WTC11 (cell line): Measurements from ENCODE around the gene CELF2. TPM values are rescaled to one million over a fixed set of nuclear protein-coding genes. Genes with fewer than 3 reads are reported as not detected.

Source experiments
- ATAC-seq: fragments of 200-7000 bp; cut with Tn5 transposase; 2 replicates; pipeline ENCODE4 v1.10.0; 2021; ENCODE audit warnings: mild to moderate bottlenecking, moderate library complexity
- CTCF ChIA-PET: fragments of 300-600 bp; sonication (Branson Sonifier 250); formaldehyde crosslinking; loops from one replicate; lab custom pipeline; 2021; ENCODE audit warnings: antibody characterized with exemption; lab: Charles Lee
- POLR2A ChIA-PET: fragments of 350-600 bp; sonication (Branson Sonifier 250); formaldehyde crosslinking; loops from one replicate; lab custom pipeline; 2021; ENCODE audit warnings: antibody characterized with exemption; lab: Charles Lee
- DNase-seq: peaks from one replicate; pipeline ENCODE4 v3.0.0; 2021; ENCODE audit warnings: low spot score
- H3K27ac Mint-ChIP-seq: 2 replicates; pipeline ENCODE4 v1.8.0; 2021; ENCODE audit warnings: mixed read lengths
- H3K27me3 Mint-ChIP-seq: 2 replicates; pipeline ENCODE4 v1.8.0; 2021; ENCODE audit warnings: low read depth, mild to moderate bottlenecking, moderate library complexity, mixed read lengths
- H3K36me3 Mint-ChIP-seq: 2 replicates; pipeline ENCODE4 v1.8.0; 2021; ENCODE audit warnings: mixed read lengths
- H3K4me1 Mint-ChIP-seq: 2 replicates; pipeline ENCODE4 v1.8.0; 2022; ENCODE audit warnings: mixed read lengths
- H3K4me3 Mint-ChIP-seq: 2 replicates; pipeline ENCODE4 v1.8.0; 2021; ENCODE audit warnings: mild to moderate bottlenecking, moderate library complexity, mixed read lengths
- H3K9me3 Mint-ChIP-seq: 2 replicates; pipeline ENCODE4 v1.8.0; 2021; ENCODE audit warnings: mixed read lengths
- FOXJ3 ChIP-seq: sonication (generic); formaldehyde crosslinking; IDR thresholded peaks from 2 replicates; pipeline ENCODE4 v1.9.0; 2021; ENCODE audit warnings: missing genetic modification reagents, mild to moderate bottlenecking, borderline replicate concordance
- IRF2 ChIP-seq: sonication (generic); formaldehyde crosslinking; IDR thresholded peaks from 2 replicates; pipeline ENCODE4 v1.8.0; 2022; ENCODE audit warnings: low read depth, missing genetic modification reagents, borderline replicate concordance
- JUN ChIP-seq: sonication (generic); formaldehyde crosslinking; IDR thresholded peaks from 2 replicates; pipeline ENCODE4 v1.8.0; 2023; ENCODE audit warnings: mild to moderate bottlenecking, missing genetic modification reagents
- NFATC4 ChIP-seq: fragments of 250-450 bp; sonication (Bioruptor Pico); IDR thresholded peaks from 2 replicates; pipeline ENCODE4 v1.9.0; 2021; ENCODE audit warnings: mild to moderate bottlenecking
- NR2C2 ChIP-seq: sonication (generic); formaldehyde crosslinking; IDR thresholded peaks from 2 replicates; pipeline ENCODE4 v1.8.0; 2022; ENCODE audit warnings: mild to moderate bottlenecking, missing genetic modification reagents
- SP1 ChIP-seq: sonication (generic); formaldehyde crosslinking; conservative IDR thresholded peaks from 2 replicates; pipeline ENCODE4 v1.8.1; 2022; ENCODE audit warnings: missing genetic modification reagents
- TCF7 ChIP-seq: sonication (generic); formaldehyde crosslinking; IDR thresholded peaks from 2 replicates; pipeline ENCODE4 v1.8.0; 2022; ENCODE audit warnings: mild to moderate bottlenecking, low read depth, missing genetic modification reagents, moderate library complexity
- TEAD1 ChIP-seq: sonication (generic); formaldehyde crosslinking; IDR thresholded peaks from 2 replicates; pipeline ENCODE4 v1.8.0; 2022; ENCODE audit warnings: mild to moderate bottlenecking, missing genetic modification reagents
- TP53 ChIP-seq: sonication (generic); formaldehyde crosslinking; IDR thresholded peaks from 2 replicates; pipeline ENCODE4 v1.8.1; 2023; ENCODE audit warnings: mild to moderate bottlenecking, missing genetic modification reagents
- ZBTB21 ChIP-seq: sonication (generic); formaldehyde crosslinking; IDR thresholded peaks from 2 replicates; pipeline ENCODE4 v1.8.1; 2023; ENCODE audit warnings: mild to moderate bottlenecking, missing genetic modification reagents, borderline replicate concordance
- ZNF219 ChIP-seq: sonication (generic); formaldehyde crosslinking; IDR thresholded peaks from 2 replicates; pipeline ENCODE4 v1.8.0; 2023; ENCODE audit warnings: missing genetic modification reagents, mild to moderate bottlenecking, borderline replicate concordance
- total RNA-seq: library from RNA; stranded (reverse); gene quantifications from 3 replicates; pipeline ENCODE4 v1.2.3, GENCODE V29; 2021
- TF ChIP-seq, protein P1 (sequence below): sonication (generic); formaldehyde crosslinking; IDR thresholded peaks from 2 replicates; pipeline ENCODE4 v1.8.0; 2022; ENCODE audit warnings: missing genetic modification reagents
- TF ChIP-seq, protein P2 (sequence below): fragments of 250-450 bp; sonication (Bioruptor Pico); conservative IDR thresholded peaks from 2 replicates; pipeline ENCODE4 v1.9.0; 2021; ENCODE audit warnings: mild to moderate bottlenecking
- TF ChIP-seq, protein P3 (sequence below): sonication (generic); formaldehyde crosslinking; IDR thresholded peaks from 2 replicates; pipeline ENCODE4 v1.8.1; 2023; ENCODE audit warnings: mild to moderate bottlenecking, missing genetic modification reagents
- TF ChIP-seq, protein P4 (sequence below): sonication (generic); formaldehyde crosslinking; IDR thresholded peaks from 2 replicates; pipeline ENCODE4 v1.8.1; 2022; ENCODE audit warnings: low read depth, missing genetic modification reagents, borderline replicate concordance
- TF ChIP-seq, protein P5 (sequence below): fragments of 250-450 bp; sonication (Bioruptor Pico); IDR thresholded peaks from 2 replicates; pipeline ENCODE4 v1.9.0; 2021; ENCODE audit warnings: mild to moderate bottlenecking, borderline replicate concordance
- TF ChIP-seq, protein P6 (sequence below): sonication (generic); formaldehyde crosslinking; IDR thresholded peaks from 2 replicates; pipeline ENCODE4 v1.8.1; 2022; ENCODE audit warnings: mild to moderate bottlenecking, missing genetic modification reagents, moderate library complexity, borderline replicate concordance
- TF ChIP-seq, protein P7 (sequence below): sonication (generic); formaldehyde crosslinking; IDR thresholded peaks from 2 replicates; pipeline ENCODE4 v1.8.1; 2022; ENCODE audit warnings: missing genetic modification reagents, borderline replicate concordance

CELF2 gene
- total RNA-seq, 1 experiment from 2014 or later, result 24.6 TPM

DNA sequence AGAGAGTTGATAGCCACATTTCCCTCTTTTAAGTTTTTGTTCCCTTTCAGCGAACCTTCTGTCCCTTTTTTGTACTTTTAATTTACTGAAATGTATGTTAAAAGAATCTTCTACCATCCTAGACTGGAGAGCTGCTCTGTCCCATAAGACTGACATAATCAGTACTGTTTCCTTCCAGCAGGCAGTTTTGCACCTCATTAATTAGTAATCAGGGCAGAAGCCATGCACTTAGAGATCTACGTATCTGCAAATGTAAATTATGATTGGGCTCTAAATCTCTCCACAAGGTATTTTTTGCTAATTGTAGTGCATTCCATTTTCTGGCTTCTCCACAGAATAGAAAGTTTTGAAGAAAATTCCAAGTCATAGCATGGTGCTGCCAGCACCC is 232.1 kb downstream of the CELF2 start (continued):
- TF ChIP-seq, protein P1, sequence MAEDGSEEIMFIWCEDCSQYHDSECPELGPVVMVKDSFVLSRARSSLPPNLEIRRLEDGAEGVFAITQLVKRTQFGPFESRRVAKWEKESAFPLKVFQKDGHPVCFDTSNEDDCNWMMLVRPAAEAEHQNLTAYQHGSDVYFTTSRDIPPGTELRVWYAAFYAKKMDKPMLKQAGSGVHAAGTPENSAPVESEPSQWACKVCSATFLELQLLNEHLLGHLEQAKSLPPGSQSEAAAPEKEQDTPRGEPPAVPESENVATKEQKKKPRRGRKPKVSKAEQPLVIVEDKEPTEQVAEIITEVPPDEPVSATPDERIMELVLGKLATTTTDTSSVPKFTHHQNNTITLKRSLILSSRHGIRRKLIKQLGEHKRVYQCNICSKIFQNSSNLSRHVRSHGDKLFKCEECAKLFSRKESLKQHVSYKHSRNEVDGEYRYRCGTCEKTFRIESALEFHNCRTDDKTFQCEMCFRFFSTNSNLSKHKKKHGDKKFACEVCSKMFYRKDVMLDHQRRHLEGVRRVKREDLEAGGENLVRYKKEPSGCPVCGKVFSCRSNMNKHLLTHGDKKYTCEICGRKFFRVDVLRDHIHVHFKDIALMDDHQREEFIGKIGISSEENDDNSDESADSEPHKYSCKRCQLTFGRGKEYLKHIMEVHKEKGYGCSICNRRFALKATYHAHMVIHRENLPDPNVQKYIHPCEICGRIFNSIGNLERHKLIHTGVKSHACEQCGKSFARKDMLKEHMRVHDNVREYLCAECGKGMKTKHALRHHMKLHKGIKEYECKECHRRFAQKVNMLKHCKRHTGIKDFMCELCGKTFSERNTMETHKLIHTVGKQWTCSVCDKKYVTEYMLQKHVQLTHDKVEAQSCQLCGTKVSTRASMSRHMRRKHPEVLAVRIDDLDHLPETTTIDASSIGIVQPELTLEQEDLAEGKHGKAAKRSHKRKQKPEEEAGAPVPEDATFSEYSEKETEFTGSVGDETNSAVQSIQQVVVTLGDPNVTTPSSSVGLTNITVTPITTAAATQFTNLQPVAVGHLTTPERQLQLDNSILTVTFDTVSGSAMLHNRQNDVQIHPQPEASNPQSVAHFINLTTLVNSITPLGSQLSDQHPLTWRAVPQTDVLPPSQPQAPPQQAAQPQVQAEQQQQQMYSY (CRISPR knock-in tag), result no peak
- TF ChIP-seq, protein P2, sequence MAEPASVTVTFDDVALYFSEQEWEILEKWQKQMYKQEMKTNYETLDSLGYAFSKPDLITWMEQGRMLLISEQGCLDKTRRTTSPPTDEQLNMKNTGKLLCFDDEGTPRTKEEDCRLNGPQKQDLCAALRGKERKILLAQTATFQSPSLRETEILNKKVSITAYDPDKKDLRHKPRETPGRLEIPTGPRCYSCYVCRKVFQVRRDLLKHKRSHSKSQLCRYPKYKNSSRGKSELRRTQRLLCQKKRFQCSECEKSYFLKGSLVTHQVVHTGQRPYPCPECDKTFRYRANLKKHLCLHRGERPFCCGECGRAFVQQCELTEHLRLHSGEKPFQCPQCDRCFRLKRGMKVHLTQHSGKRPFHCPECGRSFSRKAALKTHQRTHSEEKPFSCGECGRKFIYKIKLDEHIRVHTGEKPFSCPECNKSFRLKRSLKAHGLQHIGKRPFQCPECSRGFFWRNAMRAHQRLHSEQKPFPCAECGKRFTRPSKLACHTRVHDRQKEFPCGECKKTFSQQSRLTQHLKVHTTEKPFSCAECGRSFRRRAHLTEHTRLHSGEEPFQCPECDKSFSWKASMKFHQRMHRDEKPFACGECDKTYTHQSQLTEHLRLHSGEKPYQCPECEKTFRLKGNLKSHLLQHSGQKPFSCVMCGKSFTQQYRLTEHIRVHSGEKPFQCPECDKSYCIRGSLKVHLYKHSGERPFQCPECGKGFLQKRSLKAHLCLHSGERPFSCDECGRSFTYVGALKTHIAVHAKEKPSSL, result no peak
- TF ChIP-seq, protein P3, sequence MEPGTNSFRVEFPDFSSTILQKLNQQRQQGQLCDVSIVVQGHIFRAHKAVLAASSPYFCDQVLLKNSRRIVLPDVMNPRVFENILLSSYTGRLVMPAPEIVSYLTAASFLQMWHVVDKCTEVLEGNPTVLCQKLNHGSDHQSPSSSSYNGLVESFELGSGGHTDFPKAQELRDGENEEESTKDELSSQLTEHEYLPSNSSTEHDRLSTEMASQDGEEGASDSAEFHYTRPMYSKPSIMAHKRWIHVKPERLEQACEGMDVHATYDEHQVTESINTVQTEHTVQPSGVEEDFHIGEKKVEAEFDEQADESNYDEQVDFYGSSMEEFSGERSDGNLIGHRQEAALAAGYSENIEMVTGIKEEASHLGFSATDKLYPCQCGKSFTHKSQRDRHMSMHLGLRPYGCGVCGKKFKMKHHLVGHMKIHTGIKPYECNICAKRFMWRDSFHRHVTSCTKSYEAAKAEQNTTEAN (CRISPR knock-in tag), result no peak
- TF ChIP-seq TEAD1 (CRISPR knock-in tag) (no peak), NR2C2 (CRISPR knock-in tag) (no peak), ZBTB21 (no peak), NFATC4 (no peak)

DNA sequence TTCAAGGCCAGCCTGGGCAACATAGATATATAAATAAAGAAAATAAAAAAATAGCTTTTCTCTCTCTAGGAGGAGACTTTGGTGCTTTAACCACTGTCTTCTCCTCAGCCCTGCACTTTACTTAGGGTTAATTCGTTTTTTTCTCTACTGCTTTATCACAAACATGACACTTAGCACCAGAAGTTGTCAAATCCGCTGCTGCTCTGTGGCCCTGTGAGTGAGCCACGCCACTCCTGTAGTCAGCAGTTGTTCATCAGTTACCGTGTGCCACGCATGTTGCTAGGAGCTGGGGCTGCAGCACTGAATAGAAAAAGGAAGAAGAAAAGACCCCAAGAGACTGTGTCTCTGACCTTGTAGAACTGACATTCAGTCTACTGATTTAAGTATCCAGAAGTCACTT is 232.6 kb downstream of the CELF2 start:
- CTCF ChIA-PET, result no interaction called here
- peaks cover 12% of the 10 kb centered on the region for H3K4me1 Mint-ChIP-seq
- no peaks in the 10 kb centered on the region for H3K36me3 Mint-ChIP-seq
- no peak for ATAC-seq
- POLR2A ChIA-PET, result no interaction called here
- no peak for TF ChIP-seq TP53 (CRISPR knock-in tag)
- no peak for TF ChIP-seq IRF2 (CRISPR knock-in tag)
- H3K9me3 Mint-ChIP-seq, result no peaks in the 10 kb centered on the region
- no peak overlapping the region for H3K4me3 Mint-ChIP-seq
- DNase-seq, result no peak
- H3K27me3 Mint-ChIP-seq, result no peaks in the 10 kb centered on the region
- no peak overlapping the region for H3K27ac Mint-ChIP-seq

DNA sequence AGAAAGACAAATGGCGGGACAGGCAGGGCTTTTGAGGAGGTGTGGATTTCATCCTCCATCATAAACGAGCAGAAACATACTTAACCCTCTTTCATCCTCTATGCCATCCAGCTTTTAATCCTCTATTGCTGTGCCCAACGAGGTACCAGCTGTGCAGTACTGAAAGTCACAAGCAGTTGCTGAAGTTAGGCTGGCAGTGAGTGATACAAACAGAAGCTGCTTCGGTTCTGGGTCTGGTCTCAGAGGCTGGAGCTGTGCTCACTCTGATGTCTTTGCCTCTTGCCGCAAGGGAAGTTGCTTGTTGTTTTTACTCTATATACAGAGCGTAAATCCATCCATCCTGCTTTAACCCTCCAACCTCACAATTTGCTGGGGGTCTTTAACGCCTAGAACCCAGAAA is 235.2 kb downstream of the CELF2 start:
- Mint-ChIP-seq H3K27me3 (no peaks in the 10 kb centered on the region), H3K4me1 (peaks cover 27% of the 10 kb centered on the region), H3K27ac (no peak overlapping the region), H3K4me3 (no peak overlapping the region), H3K9me3 (no peaks in the 10 kb centered on the region), H3K36me3 (0 out of 2 replicates have a peak, but pooled peaks cover 4% of the 10 kb centered on the region)
- ATAC-seq, result no peak
- ChIA-PET CTCF (interaction anchor here (1.4 kb wide), 1 partner anchor 18 kb away, joined by 3 read pairs; no protein-coding TSS in a partner anchor), POLR2A (no interaction called here)
- no peak for DNase-seq
- TF ChIP-seq FOXJ3 (no peak), TCF7 (CRISPR knock-in tag) (no peak), SP1 (CRISPR knock-in tag) (no peak), JUN (CRISPR knock-in tag) (no peak), ZNF219 (no peak)
- TF ChIP-seq, protein P4, sequence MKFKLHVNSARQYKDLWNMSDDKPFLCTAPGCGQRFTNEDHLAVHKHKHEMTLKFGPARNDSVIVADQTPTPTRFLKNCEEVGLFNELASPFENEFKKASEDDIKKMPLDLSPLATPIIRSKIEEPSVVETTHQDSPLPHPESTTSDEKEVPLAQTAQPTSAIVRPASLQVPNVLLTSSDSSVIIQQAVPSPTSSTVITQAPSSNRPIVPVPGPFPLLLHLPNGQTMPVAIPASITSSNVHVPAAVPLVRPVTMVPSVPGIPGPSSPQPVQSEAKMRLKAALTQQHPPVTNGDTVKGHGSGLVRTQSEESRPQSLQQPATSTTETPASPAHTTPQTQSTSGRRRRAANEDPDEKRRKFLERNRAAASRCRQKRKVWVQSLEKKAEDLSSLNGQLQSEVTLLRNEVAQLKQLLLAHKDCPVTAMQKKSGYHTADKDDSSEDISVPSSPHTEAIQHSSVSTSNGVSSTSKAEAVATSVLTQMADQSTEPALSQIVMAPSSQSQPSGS (CRISPR knock-in tag), result no peak
- TF ChIP-seq, protein P5, sequence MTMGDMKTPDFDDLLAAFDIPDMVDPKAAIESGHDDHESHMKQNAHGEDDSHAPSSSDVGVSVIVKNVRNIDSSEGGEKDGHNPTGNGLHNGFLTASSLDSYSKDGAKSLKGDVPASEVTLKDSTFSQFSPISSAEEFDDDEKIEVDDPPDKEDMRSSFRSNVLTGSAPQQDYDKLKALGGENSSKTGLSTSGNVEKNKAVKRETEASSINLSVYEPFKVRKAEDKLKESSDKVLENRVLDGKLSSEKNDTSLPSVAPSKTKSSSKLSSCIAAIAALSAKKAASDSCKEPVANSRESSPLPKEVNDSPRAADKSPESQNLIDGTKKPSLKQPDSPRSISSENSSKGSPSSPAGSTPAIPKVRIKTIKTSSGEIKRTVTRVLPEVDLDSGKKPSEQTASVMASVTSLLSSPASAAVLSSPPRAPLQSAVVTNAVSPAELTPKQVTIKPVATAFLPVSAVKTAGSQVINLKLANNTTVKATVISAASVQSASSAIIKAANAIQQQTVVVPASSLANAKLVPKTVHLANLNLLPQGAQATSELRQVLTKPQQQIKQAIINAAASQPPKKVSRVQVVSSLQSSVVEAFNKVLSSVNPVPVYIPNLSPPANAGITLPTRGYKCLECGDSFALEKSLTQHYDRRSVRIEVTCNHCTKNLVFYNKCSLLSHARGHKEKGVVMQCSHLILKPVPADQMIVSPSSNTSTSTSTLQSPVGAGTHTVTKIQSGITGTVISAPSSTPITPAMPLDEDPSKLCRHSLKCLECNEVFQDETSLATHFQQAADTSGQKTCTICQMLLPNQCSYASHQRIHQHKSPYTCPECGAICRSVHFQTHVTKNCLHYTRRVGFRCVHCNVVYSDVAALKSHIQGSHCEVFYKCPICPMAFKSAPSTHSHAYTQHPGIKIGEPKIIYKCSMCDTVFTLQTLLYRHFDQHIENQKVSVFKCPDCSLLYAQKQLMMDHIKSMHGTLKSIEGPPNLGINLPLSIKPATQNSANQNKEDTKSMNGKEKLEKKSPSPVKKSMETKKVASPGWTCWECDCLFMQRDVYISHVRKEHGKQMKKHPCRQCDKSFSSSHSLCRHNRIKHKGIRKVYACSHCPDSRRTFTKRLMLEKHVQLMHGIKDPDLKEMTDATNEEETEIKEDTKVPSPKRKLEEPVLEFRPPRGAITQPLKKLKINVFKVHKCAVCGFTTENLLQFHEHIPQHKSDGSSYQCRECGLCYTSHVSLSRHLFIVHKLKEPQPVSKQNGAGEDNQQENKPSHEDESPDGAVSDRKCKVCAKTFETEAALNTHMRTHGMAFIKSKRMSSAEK (CRISPR knock-in tag), result no peak
- TF ChIP-seq, protein P6, sequence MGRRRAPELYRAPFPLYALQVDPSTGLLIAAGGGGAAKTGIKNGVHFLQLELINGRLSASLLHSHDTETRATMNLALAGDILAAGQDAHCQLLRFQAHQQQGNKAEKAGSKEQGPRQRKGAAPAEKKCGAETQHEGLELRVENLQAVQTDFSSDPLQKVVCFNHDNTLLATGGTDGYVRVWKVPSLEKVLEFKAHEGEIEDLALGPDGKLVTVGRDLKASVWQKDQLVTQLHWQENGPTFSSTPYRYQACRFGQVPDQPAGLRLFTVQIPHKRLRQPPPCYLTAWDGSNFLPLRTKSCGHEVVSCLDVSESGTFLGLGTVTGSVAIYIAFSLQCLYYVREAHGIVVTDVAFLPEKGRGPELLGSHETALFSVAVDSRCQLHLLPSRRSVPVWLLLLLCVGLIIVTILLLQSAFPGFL (CRISPR knock-in tag), result no peak
- TF ChIP-seq, protein P7, sequence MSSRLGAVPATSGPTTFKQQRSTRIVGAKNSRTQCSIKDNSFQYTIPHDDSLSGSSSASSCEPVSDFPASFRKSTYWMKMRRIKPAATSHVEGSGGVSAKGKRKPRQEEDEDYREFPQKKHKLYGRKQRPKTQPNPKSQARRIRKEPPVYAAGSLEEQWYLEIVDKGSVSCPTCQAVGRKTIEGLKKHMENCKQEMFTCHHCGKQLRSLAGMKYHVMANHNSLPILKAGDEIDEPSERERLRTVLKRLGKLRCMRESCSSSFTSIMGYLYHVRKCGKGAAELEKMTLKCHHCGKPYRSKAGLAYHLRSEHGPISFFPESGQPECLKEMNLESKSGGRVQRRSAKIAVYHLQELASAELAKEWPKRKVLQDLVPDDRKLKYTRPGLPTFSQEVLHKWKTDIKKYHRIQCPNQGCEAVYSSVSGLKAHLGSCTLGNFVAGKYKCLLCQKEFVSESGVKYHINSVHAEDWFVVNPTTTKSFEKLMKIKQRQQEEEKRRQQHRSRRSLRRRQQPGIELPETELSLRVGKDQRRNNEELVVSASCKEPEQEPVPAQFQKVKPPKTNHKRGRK (CRISPR knock-in tag), result no peak
